GM19395 (cell line): ENCODE results near the gene SALL1.

ENCODE experiments used
- ATAC-seq: cut with Tn5 transposase; IDR thresholded peaks from one replicate; pipeline ENCODE4 v1.9.1; 2021; ENCODE audit warnings: mild to moderate bottlenecking, moderate library complexity; ENCODE audit not compliant: unreplicated experiment

Gene SALL1

GRCh38 chr16:51157698-51158097 is 6.6 kb upstream of the SALL1 start:
- ATAC-seq = no peak

- no peak for ATAC-seq
Observed at GRCh38 chr16:51156807-51157200, 5.7 kb upstream of the SALL1 start.

GRCh38 chr16:51155820-51156806 is 5.0 kb upstream of the SALL1 start:
- no peak for ATAC-seq

- ATAC-seq = no peak
Observed at GRCh38 chr16:51155199-51155607, 4.1 kb upstream of the SALL1 start.

GRCh38 chr16:51154271-51155171 is 3.5 kb upstream of the SALL1 start:
- ATAC-seq = no peak

- ATAC-seq = no peak
Observed at GRCh38 chr16:51153577-51154031, 2.5 kb upstream of the SALL1 start.

GRCh38 chr16:51152691-51153576 is 1.9 kb upstream of the SALL1 start:
- no peak for ATAC-seq

GRCh38 chr16:51151961-51152663 is 1.0 kb upstream of the SALL1 start:
- ATAC-seq = no peak

GRCh38 chr16:51151435-51151960 is 428 bp upstream of the SALL1 start:
- ATAC-seq = no peak

GRCh38 chr16:51150165-51150887 is 744 bp downstream of the SALL1 start:
- ATAC-seq = no peak

- ATAC-seq = no peak
Observed at GRCh38 chr16:51149721-51150164, 1.3 kb downstream of the SALL1 start.

- no peak for ATAC-seq
Observed at GRCh38 chr16:51149251-51149661, 1.8 kb downstream of the SALL1 start.

- ATAC-seq = no peak
Observed at GRCh38 chr16:51148678-51149228, 2.3 kb downstream of the SALL1 start.

- ATAC-seq = no peak
Observed at GRCh38 chr16:51147776-51148677, 3.0 kb downstream of the SALL1 start.

- no peak for ATAC-seq
Observed at GRCh38 chr16:51146256-51146924, 4.7 kb downstream of the SALL1 start.

- no peak for ATAC-seq
Observed at GRCh38 chr16:51144203-51144602, 6.9 kb downstream of the SALL1 start.
